Naive thymus-derived CD4-positive, alpha-beta T cell (primary cell): Measurements from ENCODE around the gene CD247. TPM values are rescaled to one million over a fixed set of nuclear protein-coding genes. Genes with fewer than 3 reads are reported as not detected.

Source experiments
- ATAC-seq: fragments of 150-1000 bp; cut with Tn5 transposase; 2 replicates; pipeline ENCODE4 v1.10.0; 2021; ENCODE audit warnings: mild to moderate bottlenecking, moderate library complexity
- CTCF ChIA-PET: fragments of 350-600 bp; sonication (Branson Sonifier 250); formaldehyde crosslinking; loops from one replicate; lab custom pipeline; 2021; ENCODE audit warnings: antibody characterized with exemption; lab: Charles Lee
- POLR2A ChIA-PET: fragments of 350-600 bp; sonication (Branson Sonifier 250); formaldehyde crosslinking; loops from one replicate; lab custom pipeline; 2021; ENCODE audit warnings: antibody characterized with exemption, inconsistent platforms; lab: Charles Lee
- DNase-seq, 9 donors: peaks; one replicate each; pipeline versions ENCODE4 v3.0.0 to v3.0.0-alpha.2; 2020 to 2022; ENCODE audit warnings: mixed read lengths in 1 of 9
- H3K27ac ChIP-seq: one replicate; pipeline ENCODE4 v1.7.0; 2013; ENCODE audit warnings: mild to moderate bottlenecking, low read depth, low read length, moderate library complexity
- H3K27me3 ChIP-seq, 2 donors: one replicate each; pipeline ENCODE4 v1.7.0; 2013; ENCODE audit warnings: low read length in 2 of 2, mild to moderate bottlenecking in 2 of 2, moderate library complexity in 2 of 2; ENCODE audit not compliant: control insufficient read depth in 2 of 2, insufficient read depth in 2 of 2
- H3K36me3 ChIP-seq, 3 experiments: 1 replicate in 2 of 3; 2 replicates in 1 of 3; pipeline ENCODE4 v1.7.0; 2013; ENCODE audit warnings: low read length in 3 of 3, mild to moderate bottlenecking in 3 of 3, moderate library complexity in 1 of 3; ENCODE audit not compliant: insufficient read depth in 3 of 3, control insufficient read depth in 2 of 3
- H3K4me1 ChIP-seq, 2 donors: one replicate each; pipeline ENCODE4 v1.7.0; 2013; ENCODE audit warnings: low read length in 2 of 2, mild to moderate bottlenecking in 2 of 2, moderate library complexity in 1 of 2; ENCODE audit not compliant: control insufficient read depth in 2 of 2, insufficient read depth in 2 of 2
- H3K4me3 ChIP-seq: 2 replicates; pipeline ENCODE4 v1.7.0; 2013; ENCODE audit warnings: mild to moderate bottlenecking, low read length
- H3K9me3 ChIP-seq, 3 experiments: 1 replicate in 2 of 3; 2 replicates in 1 of 3; pipeline ENCODE4 v1.7.0; 2013; ENCODE audit warnings: low read length in 3 of 3; ENCODE audit not compliant: control insufficient read depth in 2 of 3
- H3K27ac Mint-ChIP-seq, 9 donors: one replicate each; pipeline ENCODE4 v1.8.0; 2020 to 2022; ENCODE audit warnings: mixed read lengths in 9 of 9, mild to moderate bottlenecking in 8 of 9, moderate library complexity in 5 of 9, inconsistent platforms in 2 of 9
- H3K27me3 Mint-ChIP-seq, 5 donors: one replicate each; pipeline ENCODE4 v1.8.0; 2021 to 2022; ENCODE audit warnings: mixed read lengths in 5 of 5, mild to moderate bottlenecking in 1 of 5
- H3K36me3 Mint-ChIP-seq, 5 donors: one replicate each; pipeline ENCODE4 v1.8.0; 2020 to 2022; ENCODE audit warnings: mixed read lengths in 5 of 5, mild to moderate bottlenecking in 3 of 5, inconsistent platforms in 1 of 5
- H3K4me1 Mint-ChIP-seq, 7 donors: one replicate each; pipeline ENCODE4 v1.8.0; 2020 to 2022; ENCODE audit warnings: mixed read lengths in 7 of 7, mild to moderate bottlenecking in 3 of 7, inconsistent platforms in 1 of 7
- H3K4me3 Mint-ChIP-seq, 10 donors: one replicate each; pipeline ENCODE4 v1.8.0; 2020 to 2022; ENCODE audit warnings: mild to moderate bottlenecking in 10 of 10, mixed read lengths in 10 of 10, moderate library complexity in 6 of 10, inconsistent platforms in 2 of 10
- H3K9me3 Mint-ChIP-seq, 11 donors: one replicate each; pipeline ENCODE4 v1.8.0; 2020 to 2022; ENCODE audit warnings: mixed read lengths in 11 of 11, mild to moderate bottlenecking in 4 of 11, inconsistent platforms in 1 of 11, moderate library complexity in 1 of 11
- intact Hi-C, 2 donors: fragments of 100-400 bp; cut with micrococcal nuclease; formaldehyde crosslinking; loops; one replicate each; pipeline ENCODE4 v1.15.1; 2023
- polyA plus RNA-seq, 2 donors: library from polyadenylated mRNA; unstranded; fragments of 300-500 nt; fragmentation: Illumina TruSeq; gene quantifications; one replicate each; pipeline ENCODE4 v1.2.3, GENCODE V29; 2021
- total RNA-seq, 6 experiments: library from RNA in 5 of 6; stranded (reverse) in 5 of 6; gene quantifications; 1 replicate in 5 of 6; 2 replicates in 1 of 6; pipeline ENCODE4 v1.2.3 and lab custom pipeline; 2021 to 2026

Gene CD247
- total and polyA plus RNA-seq, 7 experiments from 2014 or later = 246 to 476 (median 352) TPM

DNA sequence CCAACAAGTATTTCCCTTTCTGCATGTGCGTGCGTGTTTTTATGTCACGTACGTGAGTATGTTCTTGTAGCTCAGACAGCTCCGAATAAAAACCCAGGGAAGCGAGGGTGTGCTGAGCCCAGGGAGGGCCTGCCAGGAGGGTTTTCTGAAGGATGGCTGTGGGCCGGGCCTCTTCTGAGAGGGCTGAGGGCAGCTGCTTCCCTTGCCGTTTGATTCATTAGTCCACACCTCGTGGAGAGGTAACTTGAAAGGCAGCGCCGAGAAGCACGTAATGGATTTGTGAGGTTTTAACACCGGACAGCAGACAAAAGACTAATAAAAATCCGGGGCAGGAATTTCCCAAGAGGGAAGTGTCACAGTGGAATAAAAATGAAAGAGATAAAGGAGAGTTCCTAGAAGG lies 29.5 kb downstream of the CD247 start:
- peaks cover 61 to 94% of the 10 kb centered on the region in 2 donors for H3K4me1 ChIP-seq
- peaks cover 4 to 13% (median 9%) of the 10 kb centered on the region in 3 experiments for H3K36me3 ChIP-seq
- H3K27me3 Mint-ChIP-seq = no peaks in the 10 kb centered on the region
- no peaks in the 10 kb centered on the region for H3K27me3 ChIP-seq
- H3K27ac ChIP-seq = peak overlapping the region; percentile 96
- H3K4me3 ChIP-seq = peak overlapping the region; percentile 43
- H3K27ac Mint-ChIP-seq = peak overlapping the region; percentile 44 to 98 (median 96)
- H3K9me3 Mint-ChIP-seq = peaks cover 0 to 1% (median 0%) of the 10 kb centered on the region in 11 donors
- ChIA-PET POLR2A (interaction anchor here (0.5 to 16.2 kb wide), 11 partner anchors 8 to 41 kb away, joined by 3 to 184 read pairs (median 6); partner anchors contain the start of gene CD247), CTCF (interaction anchor here (0.6 to 1.6 kb wide), 2 partner anchors 26 to 51 kb away, joined by 3 to 4 read pairs; no protein-coding TSS in a partner anchor)
- DNase-seq = peak in 1 of 9 donors; percentile 62
- peak overlapping the region; percentile 51 to 88 (median 82) for H3K4me3 Mint-ChIP-seq
- H3K4me1 Mint-ChIP-seq = peaks cover 64 to 100% (median 95%) of the 10 kb centered on the region in 7 donors
- H3K36me3 Mint-ChIP-seq = peaks cover 0 to 33% (median 16%) of the 10 kb centered on the region in 5 donors
- intact Hi-C loops = loop anchor here (1.0 to 2.0 kb wide), 3 partner anchors 8 to 32 kb away; no protein-coding TSS in a partner anchor
- H3K9me3 ChIP-seq = no peaks in the 10 kb centered on the region
- ATAC-seq = no peak

DNA sequence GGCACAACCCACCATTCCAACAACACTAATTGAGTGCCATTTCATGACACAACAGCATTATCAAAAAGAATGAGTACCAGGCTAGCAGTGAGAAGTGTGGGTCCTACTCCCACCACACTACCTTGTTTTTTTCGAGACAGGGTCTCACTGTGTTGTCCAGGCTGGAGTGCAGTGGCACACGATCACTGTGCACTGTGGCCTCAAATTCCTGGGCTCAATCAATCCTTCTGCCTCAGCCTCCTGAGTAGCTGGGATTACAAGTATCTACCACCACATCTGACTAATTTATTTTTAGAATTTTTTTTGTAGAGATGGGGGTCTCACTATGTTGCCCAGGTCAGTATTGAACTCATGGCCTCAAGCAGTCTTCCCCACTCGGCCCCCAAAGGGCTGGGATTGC lies 30.7 kb downstream of the CD247 start:
- Histone ChIP-seq H3K36me3 (peaks cover 0 to 9% (median 5%) of the 10 kb centered on the region in 3 experiments), H3K9me3 (no peaks in the 10 kb centered on the region), H3K27me3 (no peaks in the 10 kb centered on the region), H3K4me1 (peaks cover 60 to 93% of the 10 kb centered on the region in 2 donors), H3K27ac (peak overlapping the region; percentile 96), H3K4me3 (no peak overlapping the region)
- no peak for DNase-seq
- no peaks in the 10 kb centered on the region for H3K27me3 Mint-ChIP-seq
- ChIA-PET CTCF (interaction anchor here (0.5 to 3.2 kb wide), 3 partner anchors 27 to 220 kb away, joined by 3 to 11 read pairs (median 3); no protein-coding TSS in a partner anchor), POLR2A (interaction anchor here (1.0 to 16.2 kb wide), 9 partner anchors 9 to 40 kb away, joined by 3 to 184 read pairs (median 13); partner anchors contain the start of gene CD247)
- H3K9me3 Mint-ChIP-seq = peaks cover 0 to 3% (median 0%) of the 10 kb centered on the region in 11 donors
- H3K4me3 Mint-ChIP-seq = peak overlapping the region in 9 of 10 donors; percentile 81 to 88 (median 84)
- no peak for ATAC-seq
- peaks cover 0 to 36% (median 13%) of the 10 kb centered on the region in 5 donors for H3K36me3 Mint-ChIP-seq
- H3K27ac Mint-ChIP-seq = peak overlapping the region in 8 of 9 donors; percentile 84 to 99 (median 98)
- peaks cover 62 to 100% (median 97%) of the 10 kb centered on the region in 7 donors for H3K4me1 Mint-ChIP-seq
- intact Hi-C loops = loop anchor here (2.0 kb wide), 1 partner anchor 13 kb away; no protein-coding TSS in a partner anchor

DNA sequence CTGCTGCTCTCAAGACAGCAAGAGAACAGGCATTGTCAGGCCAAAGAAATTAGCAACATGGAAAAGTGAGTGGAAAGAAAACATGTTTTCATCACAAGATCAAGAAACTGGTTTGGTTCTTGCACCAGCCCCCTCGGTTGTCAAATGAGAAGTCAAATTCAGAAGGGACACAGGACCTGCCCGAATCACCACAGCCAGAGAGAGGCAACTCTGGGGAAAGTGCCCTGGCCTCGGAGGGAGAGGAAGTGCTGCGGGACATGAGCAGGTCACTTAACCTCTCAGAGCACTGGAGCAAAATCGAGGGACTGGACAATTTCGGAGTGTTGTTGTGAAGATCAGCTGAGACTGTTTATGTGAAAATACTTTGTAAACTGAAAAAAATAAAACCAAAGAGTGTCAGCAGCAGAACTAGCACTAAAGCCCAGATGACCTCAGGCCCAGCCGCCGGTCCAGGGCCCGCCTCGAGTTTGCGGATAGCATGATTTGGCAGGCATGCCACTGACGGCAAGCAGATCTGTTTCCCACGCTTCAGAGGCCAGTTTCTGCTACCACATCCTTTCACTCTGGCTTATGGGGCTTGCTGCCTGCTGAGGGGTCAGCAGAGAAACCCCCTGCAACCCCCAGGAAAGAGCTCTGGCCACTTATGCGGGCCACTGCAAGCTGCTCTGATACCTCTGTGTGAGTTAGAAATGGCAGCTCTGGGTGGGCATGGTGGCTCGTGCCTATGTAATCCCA lies 32.1 kb downstream of the CD247 start:
- no peaks in the 10 kb centered on the region for H3K9me3 ChIP-seq
- no peak for DNase-seq
- peak overlapping the region; percentile 83 for H3K27ac ChIP-seq
- Mint-ChIP-seq H3K9me3 (peaks cover 0 to 2% (median 0%) of the 10 kb centered on the region in 11 donors), H3K27me3 (no peaks in the 10 kb centered on the region), H3K27ac (peak overlapping the region; percentile 84 to 99 (median 98)), H3K4me3 (peak overlapping the region; percentile 74 to 88 (median 84)), H3K36me3 (peaks cover 0 to 40% (median 9%) of the 10 kb centered on the region in 5 donors), H3K4me1 (peaks cover 63 to 100% (median 97%) of the 10 kb centered on the region in 7 donors)
- H3K27me3 ChIP-seq = no peaks in the 10 kb centered on the region
- peaks cover 0 to 9% (median 5%) of the 10 kb centered on the region in 3 experiments for H3K36me3 ChIP-seq
- peak overlapping the region; percentile 6 for H3K4me3 ChIP-seq
- H3K4me1 ChIP-seq = peaks cover 65 to 93% of the 10 kb centered on the region in 2 donors
- ChIA-PET CTCF (interaction anchor here (0.6 to 3.2 kb wide), 4 partner anchors 29 to 437 kb away, joined by 3 to 11 read pairs (median 3); no protein-coding TSS in a partner anchor), POLR2A (interaction anchor here (0.9 to 16.2 kb wide), 13 partner anchors 8 to 146 kb away, joined by 3 to 184 read pairs (median 13); partner anchors contain the start of gene CD247)
- ATAC-seq = no peak
- intact Hi-C loops = no loop called here

DNA sequence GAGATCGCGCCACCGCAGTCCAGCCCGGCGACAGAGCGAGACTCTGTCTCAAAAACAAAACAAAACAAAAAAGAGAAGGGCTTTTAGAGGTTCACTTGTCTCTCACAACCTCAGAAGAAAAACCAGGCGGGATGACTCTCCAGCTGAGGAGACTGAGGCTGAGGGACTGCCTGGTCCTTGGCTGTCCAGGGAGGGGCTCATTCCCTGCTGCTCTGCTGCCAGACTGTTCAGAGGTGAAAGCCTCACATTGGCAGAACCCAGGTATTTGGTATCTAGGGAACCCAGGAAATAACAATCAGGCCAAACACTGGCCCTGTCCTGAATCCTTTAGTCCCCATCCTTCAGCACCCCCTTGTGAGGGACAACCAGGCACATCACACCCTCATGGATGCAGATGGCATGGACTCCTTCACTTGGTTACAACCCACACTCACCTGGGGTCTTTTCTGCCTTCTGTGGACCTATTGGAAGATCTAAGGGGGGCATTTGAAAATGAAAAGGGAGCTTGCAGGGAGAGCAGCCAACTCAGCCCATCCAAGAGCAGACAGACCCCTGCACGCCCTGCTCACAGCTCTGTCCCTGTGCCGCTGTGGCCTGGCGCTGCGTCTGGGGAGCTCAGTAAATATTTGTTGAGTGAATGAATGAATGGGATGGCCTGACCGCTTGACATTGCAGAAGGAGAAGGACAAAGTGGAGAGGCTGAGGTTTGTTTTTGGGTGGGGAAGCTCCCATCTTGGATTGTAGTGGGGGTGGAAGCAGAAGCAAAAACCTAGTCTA lies 33.4 kb downstream of the CD247 start:
- POLR2A ChIA-PET = interaction anchor here (0.9 to 16.2 kb wide), 16 partner anchors 9 to 47 kb away, joined by 3 to 184 read pairs (median 8); partner anchors contain the start of gene CD247
- Histone ChIP-seq H3K4me1 (peaks cover 58 to 94% of the 10 kb centered on the region in 2 donors), H3K9me3 (no peaks in the 10 kb centered on the region), H3K36me3 (peaks cover 0 to 13% (median 5%) of the 10 kb centered on the region in 3 experiments), H3K27me3 (no peaks in the 10 kb centered on the region), H3K27ac (peak overlapping the region; percentile 83), H3K4me3 (peak overlapping the region; percentile 1)
- CTCF ChIA-PET = interaction anchor here (0.9 to 3.2 kb wide), 4 partner anchors 8 to 49 kb away, joined by 3 to 11 read pairs (median 4); no protein-coding TSS in a partner anchor
- H3K4me1 Mint-ChIP-seq = peaks cover 73 to 100% (median 99%) of the 10 kb centered on the region in 7 donors
- DNase-seq = no peak
- peaks cover 0 to 4% (median 0%) of the 10 kb centered on the region in 11 donors for H3K9me3 Mint-ChIP-seq
- ATAC-seq = no peak
- H3K4me3 Mint-ChIP-seq = peak overlapping the region; percentile 70 to 88 (median 84)
- intact Hi-C loops = loop anchor here in 1 of 2 donors (1.0 to 5.0 kb wide), 2 partner anchors 7 to 32 kb away; partner anchors contain the start of gene CD247
- peak overlapping the region; percentile 84 to 99 (median 98) for H3K27ac Mint-ChIP-seq
- peaks cover 0 to 50% (median 19%) of the 10 kb centered on the region in 5 donors for H3K36me3 Mint-ChIP-seq
- H3K27me3 Mint-ChIP-seq = no peaks in the 10 kb centered on the region

DNA sequence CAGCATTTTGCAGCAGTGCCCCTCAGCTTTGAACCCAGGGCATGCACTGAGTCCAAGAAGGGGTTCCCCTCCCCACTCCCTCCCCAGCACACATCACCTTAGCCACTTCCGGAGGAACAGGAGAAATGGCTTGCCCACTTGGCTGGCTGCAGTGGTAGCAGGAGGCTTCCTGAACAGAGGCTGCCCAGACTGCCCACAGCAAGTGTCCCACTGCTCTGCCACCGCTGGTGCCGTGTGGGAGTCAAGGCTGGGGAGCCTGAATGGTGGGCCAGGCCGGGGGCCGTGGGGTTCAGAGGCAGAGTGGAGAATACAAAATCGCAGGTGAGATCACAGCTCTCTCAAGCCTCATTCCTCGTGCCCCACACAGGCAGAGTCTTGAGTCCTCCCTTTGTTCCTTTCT lies 34.5 kb downstream of the CD247 start:
- H3K27me3 ChIP-seq = no peaks in the 10 kb centered on the region
- H3K36me3 ChIP-seq = peaks cover 0 to 17% (median 4%) of the 10 kb centered on the region in 3 experiments
- ATAC-seq (peak; percentile 6), DNase-seq (no peak)
- H3K9me3 Mint-ChIP-seq = peaks cover 0 to 4% (median 0%) of the 10 kb centered on the region in 11 donors
- peaks cover 57 to 95% of the 10 kb centered on the region in 2 donors for H3K4me1 ChIP-seq
- peak overlapping the region; percentile 84 to 99 (median 98) for H3K27ac Mint-ChIP-seq
- no peaks in the 10 kb centered on the region for H3K27me3 Mint-ChIP-seq
- H3K9me3 ChIP-seq = no peaks in the 10 kb centered on the region
- ChIA-PET POLR2A (interaction anchor here (0.7 to 16.2 kb wide), 15 partner anchors 8 to 56 kb away, joined by 3 to 184 read pairs (median 10); partner anchors contain the start of gene CD247), CTCF (interaction anchor here (1.2 to 2.1 kb wide), 3 partner anchors 33 to 38 kb away, joined by 4 to 6 read pairs (median 4); no protein-coding TSS in a partner anchor)
- peak overlapping the region; percentile 74 to 88 (median 84) for H3K4me3 Mint-ChIP-seq
- intact Hi-C loops = loop anchor here in 1 of 2 donors (1.0 to 5.0 kb wide), 3 partner anchors 9 to 34 kb away; partner anchors contain the start of gene CD247
- H3K4me3 ChIP-seq = no peak overlapping the region
- H3K36me3 Mint-ChIP-seq = peaks cover 0 to 60% (median 29%) of the 10 kb centered on the region in 5 donors
- peak overlapping the region; percentile 83 for H3K27ac ChIP-seq
- peaks cover 80 to 100% (median 99%) of the 10 kb centered on the region in 7 donors for H3K4me1 Mint-ChIP-seq
